ENCODE results near the gene SYNGAP1.
"Not testable (repeated sequence)": the region's sequence is repeated elsewhere in the genome, so short reads cannot be mapped to it uniquely, and the experiment has no call there.

DNA sequence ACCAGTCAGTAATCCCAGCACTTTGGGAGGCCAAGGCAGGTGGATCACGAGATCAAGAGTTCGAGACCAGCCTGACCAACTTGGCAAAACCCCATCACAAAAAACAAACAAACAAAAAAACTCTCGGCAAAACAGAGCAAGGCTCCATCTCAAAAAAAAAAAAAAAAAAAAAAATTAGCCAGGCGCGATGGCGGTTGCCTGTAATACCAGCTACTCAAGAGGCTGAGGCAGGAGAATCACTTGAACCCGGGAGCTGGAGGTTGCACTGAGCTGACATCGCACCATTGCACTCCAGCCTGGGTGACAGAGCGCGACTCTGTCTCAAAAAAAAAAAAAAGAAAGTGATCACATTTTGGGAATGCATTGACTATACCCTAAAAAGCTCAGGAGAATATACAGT is 40.7 kb upstream of the SYNGAP1 start:
- TF ChIP-seq POLR2A (IDR thresholded peaks at IDR 0.05; ENCODE audit: extremely low read depth, insufficient read length); CTCF (IDR thresholded peaks at IDR 0.05; ENCODE audit: low read depth, low read length); MAX (IDR thresholded peaks at IDR 0.05; ENCODE audit: low read depth, low read length): not testable (repeated sequence)

Measured in NB4 (cell line).